Esophagus squamous epithelium (tissue), 5 donors: ENCODE measurements around the gene GAMT. TPM values are rescaled to one million over a fixed set of nuclear protein-coding genes. Genes with fewer than 3 reads are reported as not detected.

ENCODE experiments used
- DNase-seq: peaks from one replicate; lab custom pipeline; 2025; lab: John Stamatoyannopoulos, UW
- H3K27ac ChIP-seq, 4 donors: fragments of 200-600 bp; sonication (generic); one replicate each; pipeline ENCODE4 v1.5.1; 2016 to 2019; ENCODE audit warnings: mild to moderate bottlenecking in 1 of 4
- H3K27me3 ChIP-seq, 4 donors: fragments of 200-600 bp; sonication (generic); 1 replicate in 3 of 4; 2 replicates in 1 of 4; pipeline versions ENCODE4 v1.5.1 to v1.6.0; 2017 to 2021; ENCODE audit warnings: antibody characterized with exemption in 1 of 4
- H3K36me3 ChIP-seq, 3 donors: fragments of 200-600 bp; sonication (generic); one replicate each; pipeline ENCODE4 v1.5.1; 2016 to 2019
- H3K4me1 ChIP-seq, 3 donors: fragments of 200-600 bp; sonication (generic); one replicate each; pipeline ENCODE4 v1.5.1; 2017 to 2019
- H3K4me3 ChIP-seq, 4 donors: fragments of 200-600 bp; sonication (generic); 1 replicate in 3 of 4; 2 replicates in 1 of 4; pipeline ENCODE4 v1.5.1; 2016 to 2019; ENCODE audit warnings: mild to moderate bottlenecking in 2 of 4, moderate library complexity in 1 of 4
- H3K9me3 ChIP-seq, 3 donors: fragments of 200-600 bp; sonication (generic); one replicate each; pipeline ENCODE4 v1.5.1; 2016 to 2019
- POLR2A ChIP-seq, 4 donors: fragments of 450-650 bp; IDR thresholded peaks; one replicate each; pipeline ENCODE4 v1.6.1; 2017; ENCODE audit warnings: antibody characterized with exemption in 4 of 4, mild to moderate bottlenecking in 4 of 4, moderate library complexity in 3 of 4
- WGBS, 2 donors: methylation state at CpG; one replicate each; pipeline ENCODE4 v1.1.5; 2018; 5-methylcytosine and 5-hydroxymethylcytosine counted together
- intact Hi-C: fragments of 100-400 bp; cut with DNase I; formaldehyde crosslinking; loops from one replicate; pipeline ENCODE4 v1.15.0; 2022
- total RNA-seq, 4 donors: library from RNA; depleted of rRNA; stranded (reverse); fragments of >200 nt; gene quantifications; one replicate each; pipeline ENCODE4 v1.1.0, GENCODE V29; 2016
- TF ChIP-seq, protein P1 (sequence below), 6 experiments: fragments of 450-650 bp in 4 of 6; fragments of 200-600 bp in 2 of 6; sonication (generic) in 2 of 6; IDR thresholded peaks; one replicate each; pipeline ENCODE4 v1.5.1; 2016 to 2019; ENCODE audit warnings: antibody characterized with exemption in 6 of 6, mild to moderate bottlenecking in 4 of 6, moderate library complexity in 4 of 6
- donor health status: DM: yes; HTN: yes; CAD: no.

Gene GAMT
- total RNA-seq, 4 donors from 2014 or later, result 2.4 to 40.0 (median 13.1) TPM

DNA sequence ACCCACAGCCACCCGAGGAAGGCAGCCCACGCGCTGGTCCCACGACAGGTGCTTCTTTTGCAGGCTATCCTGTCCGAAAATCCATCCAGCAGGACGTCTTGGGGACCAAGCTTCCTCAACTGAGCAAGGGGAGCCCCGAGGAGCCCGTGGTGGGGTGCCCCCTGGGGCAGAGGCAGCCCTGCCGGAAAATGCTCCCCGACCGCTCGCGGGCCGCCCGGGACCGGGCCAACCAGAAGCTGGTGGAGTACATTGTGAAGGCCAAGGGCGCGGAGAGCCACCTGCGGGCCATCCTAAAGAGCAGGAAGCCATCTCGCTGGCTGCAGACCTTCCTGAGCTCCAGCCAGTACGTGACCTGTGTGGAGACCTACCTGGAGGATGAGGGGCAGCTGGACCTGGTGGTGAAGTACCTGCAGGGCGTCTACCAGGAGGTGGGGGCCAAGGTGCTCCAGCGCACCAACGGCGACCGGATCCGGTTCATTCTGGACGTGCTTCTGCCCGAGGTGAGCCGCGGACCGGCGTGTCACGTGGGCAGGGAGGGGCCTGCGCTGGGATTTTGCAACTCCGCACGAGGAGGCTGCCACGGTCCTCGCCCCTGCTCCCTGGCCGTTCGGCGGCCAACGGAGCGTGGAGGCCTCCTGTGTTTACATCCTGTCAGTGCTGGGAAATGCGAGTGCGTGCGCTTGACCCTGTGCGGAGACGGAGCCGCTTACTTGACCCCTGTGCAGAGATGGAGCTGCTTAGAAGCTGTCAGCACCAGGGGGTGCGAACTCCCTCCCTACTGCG is 30.6 kb downstream of the GAMT start:
- Histone ChIP-seq H3K9me3 (no peaks in the 10 kb centered on the region), H3K4me3 (no peak overlapping the region), H3K27ac (no peak overlapping the region), H3K4me1 (peaks cover 0 to 14% (median 9%) of the 10 kb centered on the region in 3 donors), H3K36me3 (peaks cover 23 to 92% (median 39%) of the 10 kb centered on the region in 3 donors), H3K27me3 (no peaks in the 10 kb centered on the region)
- intact Hi-C loops, result no loop called here
- DNase-seq, result no peak
- TF ChIP-seq POLR2A (IDR thresholded peaks at IDR 0.05), result no peak
- TF ChIP-seq, protein P1, sequence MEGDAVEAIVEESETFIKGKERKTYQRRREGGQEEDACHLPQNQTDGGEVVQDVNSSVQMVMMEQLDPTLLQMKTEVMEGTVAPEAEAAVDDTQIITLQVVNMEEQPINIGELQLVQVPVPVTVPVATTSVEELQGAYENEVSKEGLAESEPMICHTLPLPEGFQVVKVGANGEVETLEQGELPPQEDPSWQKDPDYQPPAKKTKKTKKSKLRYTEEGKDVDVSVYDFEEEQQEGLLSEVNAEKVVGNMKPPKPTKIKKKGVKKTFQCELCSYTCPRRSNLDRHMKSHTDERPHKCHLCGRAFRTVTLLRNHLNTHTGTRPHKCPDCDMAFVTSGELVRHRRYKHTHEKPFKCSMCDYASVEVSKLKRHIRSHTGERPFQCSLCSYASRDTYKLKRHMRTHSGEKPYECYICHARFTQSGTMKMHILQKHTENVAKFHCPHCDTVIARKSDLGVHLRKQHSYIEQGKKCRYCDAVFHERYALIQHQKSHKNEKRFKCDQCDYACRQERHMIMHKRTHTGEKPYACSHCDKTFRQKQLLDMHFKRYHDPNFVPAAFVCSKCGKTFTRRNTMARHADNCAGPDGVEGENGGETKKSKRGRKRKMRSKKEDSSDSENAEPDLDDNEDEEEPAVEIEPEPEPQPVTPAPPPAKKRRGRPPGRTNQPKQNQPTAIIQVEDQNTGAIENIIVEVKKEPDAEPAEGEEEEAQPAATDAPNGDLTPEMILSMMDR (IDR thresholded peaks at IDR 0.05), result no peak
- 92 to 93% methylated on average over 14 to 20 of the region's 52 CpGs for WGBS, 2 donors

DNA sequence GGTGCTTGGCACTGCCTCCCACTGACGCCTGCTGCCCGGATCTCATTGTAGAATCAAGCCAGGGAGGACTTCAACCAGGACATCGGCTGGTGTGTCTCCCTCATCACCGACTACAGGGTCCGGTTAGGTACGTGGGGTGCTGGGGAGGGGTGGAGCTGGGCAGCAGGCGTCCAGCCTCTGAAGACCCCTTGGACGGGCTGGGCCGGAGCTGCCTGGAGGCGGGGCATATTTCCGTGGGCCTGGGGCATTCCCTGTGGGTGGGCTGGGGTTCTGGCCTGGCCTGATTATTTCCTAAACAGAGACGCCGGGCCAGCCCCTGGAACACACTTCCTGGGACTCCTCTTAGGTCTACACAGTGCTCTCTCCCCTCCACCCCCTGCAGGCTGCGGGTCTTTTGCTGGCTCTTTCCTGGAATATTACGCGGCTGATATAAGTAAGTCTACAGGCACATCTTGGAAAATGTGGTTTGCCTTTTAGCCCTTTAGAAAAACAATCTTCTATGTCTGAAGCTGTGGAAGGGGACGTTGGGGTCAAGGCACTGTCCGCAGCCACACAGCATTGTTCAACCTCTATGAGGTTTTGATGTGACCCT is 32.0 kb downstream of the GAMT start:
- H3K36me3 ChIP-seq, result peaks cover 23 to 100% (median 39%) of the 10 kb centered on the region in 3 donors
- H3K4me3 ChIP-seq, result no peak overlapping the region

DNA sequence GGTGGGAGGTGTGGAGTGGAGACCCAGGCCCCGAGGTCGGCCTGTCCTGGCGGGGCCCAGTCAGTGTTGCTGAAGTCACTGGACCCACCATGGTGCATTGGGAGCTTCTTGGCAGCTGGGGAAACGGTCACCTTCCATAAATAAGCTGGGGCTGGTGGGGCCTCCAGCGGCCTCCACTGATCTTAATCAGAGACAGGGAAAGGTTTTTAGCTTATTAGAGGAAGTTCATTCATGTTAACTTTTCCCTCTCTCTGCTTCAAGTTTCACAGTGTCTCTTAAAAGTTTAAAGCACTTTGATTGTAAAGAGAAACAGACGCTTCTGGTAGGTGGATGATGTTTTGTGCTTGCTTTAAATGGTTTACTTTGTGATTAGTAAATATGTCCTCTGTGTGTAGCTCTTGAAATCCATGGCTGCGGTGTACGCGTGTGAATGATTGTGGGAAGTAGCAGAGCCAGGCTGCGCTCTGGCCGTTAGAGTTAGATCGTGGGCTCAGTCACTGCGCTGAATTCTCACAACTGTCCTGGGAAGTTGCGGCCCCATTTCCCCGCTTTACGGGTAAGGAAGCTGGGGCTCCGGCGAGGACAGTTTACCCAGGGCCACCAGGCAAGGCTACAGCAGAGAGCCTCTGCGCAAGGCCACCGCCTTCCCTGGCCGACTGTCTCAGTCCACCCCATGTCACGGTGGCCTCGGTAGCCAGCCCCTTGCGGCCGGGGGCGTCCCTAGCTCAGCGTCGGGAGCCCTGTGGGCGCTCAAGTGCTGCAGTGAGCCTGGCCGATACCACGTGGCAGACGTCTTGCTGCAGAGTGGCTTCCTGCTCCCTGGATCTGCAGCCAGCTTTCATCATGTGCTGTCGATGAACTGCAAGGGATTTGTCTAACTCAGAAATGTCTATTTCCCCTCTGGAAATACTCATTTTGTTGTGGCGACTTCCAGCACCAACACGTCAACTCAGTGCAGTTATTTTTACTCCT is 34.2 kb downstream of the GAMT start:
- Histone ChIP-seq H3K4me1 (peaks cover under 1 to 11% (median 1%) of the 10 kb centered on the region in 3 donors), H3K9me3 (no peaks in the 10 kb centered on the region), H3K27me3 (no peaks in the 10 kb centered on the region), H3K4me3 (no peak overlapping the region), H3K27ac (no peak overlapping the region), H3K36me3 (peaks cover 27 to 98% (median 41%) of the 10 kb centered on the region in 3 donors)
- TF ChIP-seq, protein P1 (IDR thresholded peaks at IDR 0.05), result no peak
- TF ChIP-seq POLR2A (IDR thresholded peaks at IDR 0.05), result no peak
- intact Hi-C loops, result no loop called here
- 79 to 84% methylated on average over 14 to 19 of the region's 35 CpGs for WGBS, 2 donors
- no peak for DNase-seq

More for the DNA sequence above, 32.0 kb downstream of the GAMT start:
- TF ChIP-seq, protein P1 (IDR thresholded peaks at IDR 0.05), result no peak
- TF ChIP-seq POLR2A (IDR thresholded peaks at IDR 0.05), result no peak
- Histone ChIP-seq H3K27me3 (no peaks in the 10 kb centered on the region), H3K27ac (no peak overlapping the region), H3K9me3 (no peaks in the 10 kb centered on the region), H3K4me1 (peaks cover 0 to 14% (median 9%) of the 10 kb centered on the region in 3 donors)
- no peak for DNase-seq
- intact Hi-C loops, result no loop called here
- WGBS, 2 donors, result 85 to 93% methylated on average over 5 to 7 of the region's 18 CpGs

DNA sequence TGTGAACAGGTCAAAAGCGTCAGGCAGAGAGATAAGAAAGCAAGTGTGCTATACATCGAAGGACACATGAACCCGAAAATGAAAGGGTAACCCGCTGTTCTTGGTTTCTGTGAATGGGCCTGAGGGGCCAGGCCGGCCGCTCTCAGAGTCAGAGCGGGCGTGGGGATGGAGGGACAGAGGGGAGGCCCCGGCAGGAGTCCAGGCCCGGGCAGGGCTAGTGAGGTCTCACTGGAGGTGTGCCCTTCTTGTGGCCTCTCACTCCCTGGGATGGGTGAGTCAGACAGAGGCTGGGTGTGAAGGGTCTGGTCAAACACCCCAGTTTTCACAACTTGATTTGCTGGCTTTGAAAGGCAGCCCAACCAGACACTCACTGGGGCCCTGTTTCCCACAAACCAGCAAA is 35.0 kb downstream of the GAMT start:
- Histone ChIP-seq H3K27ac (no peak overlapping the region), H3K27me3 (no peaks in the 10 kb centered on the region), H3K9me3 (no peaks in the 10 kb centered on the region), H3K4me3 (no peak overlapping the region), H3K36me3 (peaks cover 28 to 96% (median 38%) of the 10 kb centered on the region in 3 donors), H3K4me1 (peaks cover 9 to 20% (median 10%) of the 10 kb centered on the region in 3 donors)
- WGBS, 2 donors, result 94 to 95% methylated on average over 10 of the region's 10 CpGs
- intact Hi-C loops, result no loop called here
- no peak for TF ChIP-seq POLR2A (IDR thresholded peaks at IDR 0.05)
- TF ChIP-seq, protein P1 (IDR thresholded peaks at IDR 0.05), result no peak
- DNase-seq, result no peak
